DND-41 (cell line): Measurements from ENCODE around the gene TMC5.

Source experiments
- CTCF ChIP-seq: IDR thresholded peaks from 2 replicates; pipeline ENCODE4 v1.5.1; 2012; ENCODE audit warnings: borderline replicate concordance, low read length, moderate library complexity, mild to moderate bottlenecking; ENCODE audit not compliant: poor library complexity, severe bottlenecking; ENCODE audit errors: extremely low read depth
- EZH2 ChIP-seq: IDR thresholded peaks from 3 replicates; pipeline ENCODE4 v1.6.1; 2012; ENCODE audit warnings: borderline replicate concordance, low read depth, mild to moderate bottlenecking, moderate library complexity, low read length, inconsistent platforms; ENCODE audit not compliant: severe bottlenecking

GRCh38 chr16:19525385-19525723 lies 107.7 kb downstream of the TMC5 start:
- TF ChIP-seq CTCF (no peak), EZH2 (no peak)
